GM12892 (cell line): ENCODE measurements around the gene SLPI.

Experiments used
- DNase-seq: peaks from one replicate; pipeline ENCODE4 v3.0.0; 2011; ENCODE audit not compliant: insufficient read length
- FAIRE-seq: peaks from 2 replicates; lab custom pipeline; 2011; peaks lifted over from hg19 to GRCh38; lab: Jason Lieb, UNC
- POLR2A ChIP-seq: IDR thresholded peaks from 2 replicates; pipeline ENCODE4 v1.6.1; 2011; ENCODE audit warnings: low read depth, low read length, control low read depth
- POLR2AphosphoS5 ChIP-seq: IDR thresholded peaks from 2 replicates; pipeline ENCODE4 v1.6.1; 2011; ENCODE audit warnings: low read depth, low read length, control low read depth
- TAF1 ChIP-seq: IDR thresholded peaks from 2 replicates; pipeline ENCODE4 v1.6.1; 2011; ENCODE audit warnings: low read depth, mild to moderate bottlenecking, control low read depth, low read length, borderline replicate concordance

The SLPI gene

DNA sequence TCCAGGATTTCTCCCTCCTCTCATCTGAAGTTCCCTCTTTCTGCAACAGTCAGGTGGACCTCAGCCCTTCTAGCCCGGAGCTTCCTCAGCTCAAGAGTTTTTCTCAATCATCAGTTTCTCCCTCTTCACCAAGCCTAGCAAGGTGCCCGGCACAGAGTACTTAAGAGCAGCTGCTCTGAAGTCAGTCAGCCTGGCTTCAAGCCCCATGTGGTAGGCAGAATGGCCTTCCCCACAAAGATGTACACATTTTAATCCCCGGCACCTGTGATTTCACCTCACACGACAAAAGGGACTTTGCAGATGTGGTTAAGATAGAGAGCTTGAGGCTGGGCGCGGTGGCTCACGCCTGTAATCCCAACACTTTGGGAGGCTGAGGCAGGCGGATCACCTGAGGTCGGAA, 37.2 kb upstream of the SLPI start:
- DNase-seq, result no peak
- TF ChIP-seq POLR2AphosphoS5, result no peak
- FAIRE-seq, result no peak

DNA sequence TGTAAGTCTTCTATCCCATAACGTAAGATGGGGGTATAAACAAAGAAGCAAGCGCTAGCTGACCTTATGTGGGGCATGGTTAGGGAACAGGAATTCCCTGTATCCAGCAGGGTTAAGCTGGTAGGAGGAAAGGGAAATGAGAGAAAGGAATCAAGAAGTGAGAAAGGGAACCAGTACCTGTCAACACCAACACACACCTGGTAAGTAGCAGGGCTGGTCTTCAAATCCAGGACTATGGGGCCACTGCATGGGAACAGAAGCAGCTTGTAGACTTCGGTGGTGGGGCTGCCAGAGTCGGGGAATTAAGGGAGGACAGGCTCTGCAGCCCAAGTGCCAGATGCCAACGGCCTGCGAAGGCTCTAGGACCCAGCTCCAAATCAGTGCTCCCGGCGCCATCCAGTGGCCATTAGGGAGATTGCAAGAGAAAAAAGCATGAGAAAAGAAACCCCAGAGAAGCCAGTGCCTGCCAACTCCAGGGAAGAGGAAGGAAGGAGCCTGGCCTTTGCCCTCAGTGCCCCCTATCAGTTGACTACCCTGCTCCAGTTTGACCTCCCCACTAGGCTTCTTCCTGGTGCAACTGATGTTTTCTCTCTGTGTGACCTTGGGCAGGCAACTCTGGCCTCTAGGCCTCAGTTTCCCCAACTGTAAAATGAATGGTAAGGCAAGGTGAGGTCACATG, 36.5 kb upstream of the SLPI start:
- no peak for TF ChIP-seq TAF1
- TF ChIP-seq POLR2A, result no peak
- TF ChIP-seq POLR2AphosphoS5, result no peak
- FAIRE-seq (no peak), DNase-seq (peak; percentile 53)

GRCh38 chr20:45289942-45290676, 35.7 kb upstream of the SLPI start:
- no peak for FAIRE-seq
- TF ChIP-seq POLR2A (no peak), POLR2AphosphoS5 (no peak), TAF1 (no peak)

DNA sequence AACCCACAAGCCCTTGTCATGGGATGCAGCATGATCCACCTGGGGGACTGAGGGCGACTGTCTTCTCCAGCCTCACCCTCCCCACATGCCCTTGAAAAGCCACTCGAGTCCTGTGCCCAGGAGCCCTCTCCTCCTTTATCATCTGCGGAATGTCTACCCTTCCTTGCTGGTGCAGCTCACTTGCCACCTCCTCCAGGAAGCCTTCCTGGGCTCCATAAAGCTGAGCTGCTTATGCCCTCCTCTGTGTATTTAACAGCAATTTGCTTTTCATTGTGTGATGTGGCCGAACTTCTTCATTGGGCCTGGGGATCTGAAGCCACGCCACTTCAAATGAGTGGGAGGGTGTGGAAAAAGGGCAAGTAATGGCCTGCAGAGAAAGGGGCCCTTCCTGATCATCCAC, 34.5 kb upstream of the SLPI start:
- no peak for TF ChIP-seq TAF1
- no peak for TF ChIP-seq POLR2A
- DNase-seq (no peak), FAIRE-seq (no peak)

More at GRCh38 chr20:45289942-45290676, 35.7 kb upstream of the SLPI start:
- no peak for DNase-seq

GRCh38 chr20:45288376-45288775, 34.0 kb upstream of the SLPI start:
- DNase-seq (no peak), FAIRE-seq (no peak)
- no peak for TF ChIP-seq POLR2A
- no peak for TF ChIP-seq POLR2AphosphoS5
- no peak for TF ChIP-seq TAF1

GRCh38 chr20:45283551-45284057, 29.2 kb upstream of the SLPI start:
- FAIRE-seq, result no peak
- DNase-seq, result no peak
- TF ChIP-seq POLR2AphosphoS5 (no peak), POLR2A (no peak), TAF1 (no peak)

GRCh38 chr20:45282700-45283550, 28.6 kb upstream of the SLPI start:
- TF ChIP-seq TAF1 (no peak), POLR2AphosphoS5 (no peak), POLR2A (no peak)
- no peak for FAIRE-seq
- no peak for DNase-seq

GRCh38 chr20:45279992-45280391, 25.6 kb upstream of the SLPI start:
- DNase-seq (no peak), FAIRE-seq (no peak)
- TF ChIP-seq POLR2A (no peak), POLR2AphosphoS5 (no peak), TAF1 (no peak)

DNA sequence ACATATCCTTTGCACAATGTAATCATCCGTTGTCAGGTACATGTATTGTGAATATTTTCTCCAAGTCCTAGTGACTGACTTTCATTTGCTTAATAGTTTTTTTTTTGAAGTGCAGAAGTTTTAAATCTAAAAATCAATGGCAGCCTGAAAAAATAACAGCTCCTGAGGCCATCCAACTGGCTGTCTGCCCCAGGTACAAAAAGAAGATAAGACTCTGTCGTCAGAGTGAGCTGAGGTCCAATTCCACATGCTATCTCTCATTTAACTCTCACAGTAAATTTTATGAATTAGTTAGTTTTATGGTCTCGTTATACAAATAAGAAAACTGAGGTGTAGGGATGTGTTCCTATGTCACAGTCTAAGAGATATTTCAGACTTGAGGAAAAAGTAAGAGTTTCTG, 21.0 kb upstream of the SLPI start:
- TF ChIP-seq POLR2A (no peak), POLR2AphosphoS5 (no peak), TAF1 (no peak)
- FAIRE-seq (no peak), DNase-seq (no peak)

GRCh38 chr20:45269754-45270270, 15.4 kb upstream of the SLPI start:
- DNase-seq (no peak), FAIRE-seq (no peak)
- no peak for TF ChIP-seq TAF1
- TF ChIP-seq POLR2A, result no peak

- FAIRE-seq, result no peak
- no peak for DNase-seq
- TF ChIP-seq TAF1 (no peak), POLR2AphosphoS5 (no peak), POLR2A (no peak)
These were observed 14.7 kb upstream of the SLPI start for GRCh38 chr20:45269056-45269455.

- FAIRE-seq (no peak), DNase-seq (no peak)
- no peak for TF ChIP-seq TAF1
- no peak for TF ChIP-seq POLR2A
- TF ChIP-seq POLR2AphosphoS5, result no peak
These were observed 14.2 kb upstream of the SLPI start for GRCh38 chr20:45268531-45268930.

DNA sequence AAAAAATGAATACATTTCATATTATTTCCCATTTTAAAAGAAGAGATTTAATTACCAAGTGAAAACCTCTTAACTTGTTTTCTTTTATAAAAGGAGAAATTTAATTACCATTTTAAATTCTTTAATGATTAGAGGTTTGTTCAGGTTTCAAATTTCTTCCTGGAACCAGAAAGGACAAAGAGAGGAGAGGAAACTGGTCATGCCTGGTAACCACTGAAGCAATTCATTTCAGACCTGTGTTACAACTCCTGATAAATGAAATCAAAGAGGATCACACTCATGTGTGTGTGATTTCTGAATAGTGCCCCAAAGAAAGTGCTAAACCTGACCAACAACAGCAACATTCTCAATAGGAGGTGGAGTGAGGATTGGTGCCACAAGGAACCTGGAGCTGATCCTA, 12.6 kb upstream of the SLPI start:
- no peak for TF ChIP-seq TAF1
- no peak for TF ChIP-seq POLR2AphosphoS5
- no peak for TF ChIP-seq POLR2A
- no peak for FAIRE-seq
- DNase-seq, result no peak
